SH-SY5Y (cell line): ENCODE data around the gene MIXL1.

ENCODE experiments used
- GATA2 ChIP-seq: IDR thresholded peaks from 2 replicates; pipeline ENCODE4 v1.6.1; 2011; ENCODE audit warnings: mild to moderate bottlenecking, low read depth, low read length
- GATA3 ChIP-seq: IDR thresholded peaks from 2 replicates; pipeline ENCODE4 v1.6.1; 2011; ENCODE audit warnings: low read depth, mild to moderate bottlenecking, low read length, moderate library complexity

- TF ChIP-seq GATA2 (no peak), GATA3 (no peak)
Measured at GRCh38 chr1:226203240-226203639, 20.2 kb upstream of the MIXL1 start.
